ENCODE data around the gene SRSF11.

- TF ChIP-seq POLR2AphosphoS5 (IDR thresholded peaks at IDR 0.05; ENCODE audit: borderline replicate concordance, low read depth, low read length), result no peak
- TF ChIP-seq EZH2 (IDR thresholded peaks at IDR 0.05), result no peak
- no peak for TF ChIP-seq FOXP2 (optimal IDR thresholded peaks at IDR 0.05; ENCODE audit: control extremely low read depth, extremely low read length, insufficient read depth)
Observed at GRCh38 chr1:70207492-70207891, 13.7 kb upstream of the SRSF11 start.
